NCI-H1105 treated with DMSO at 0.1 percent for 48 hours (cell line): ENCODE measurements around the gene DEDD.

Source experiments
- DNase-seq: peaks from one replicate; lab custom pipeline; 2025; lab: John Stamatoyannopoulos, UW

DEDD gene, protein sequence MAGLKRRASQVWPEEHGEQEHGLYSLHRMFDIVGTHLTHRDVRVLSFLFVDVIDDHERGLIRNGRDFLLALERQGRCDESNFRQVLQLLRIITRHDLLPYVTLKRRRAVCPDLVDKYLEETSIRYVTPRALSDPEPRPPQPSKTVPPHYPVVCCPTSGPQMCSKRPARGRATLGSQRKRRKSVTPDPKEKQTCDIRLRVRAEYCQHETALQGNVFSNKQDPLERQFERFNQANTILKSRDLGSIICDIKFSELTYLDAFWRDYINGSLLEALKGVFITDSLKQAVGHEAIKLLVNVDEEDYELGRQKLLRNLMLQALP

DNA sequence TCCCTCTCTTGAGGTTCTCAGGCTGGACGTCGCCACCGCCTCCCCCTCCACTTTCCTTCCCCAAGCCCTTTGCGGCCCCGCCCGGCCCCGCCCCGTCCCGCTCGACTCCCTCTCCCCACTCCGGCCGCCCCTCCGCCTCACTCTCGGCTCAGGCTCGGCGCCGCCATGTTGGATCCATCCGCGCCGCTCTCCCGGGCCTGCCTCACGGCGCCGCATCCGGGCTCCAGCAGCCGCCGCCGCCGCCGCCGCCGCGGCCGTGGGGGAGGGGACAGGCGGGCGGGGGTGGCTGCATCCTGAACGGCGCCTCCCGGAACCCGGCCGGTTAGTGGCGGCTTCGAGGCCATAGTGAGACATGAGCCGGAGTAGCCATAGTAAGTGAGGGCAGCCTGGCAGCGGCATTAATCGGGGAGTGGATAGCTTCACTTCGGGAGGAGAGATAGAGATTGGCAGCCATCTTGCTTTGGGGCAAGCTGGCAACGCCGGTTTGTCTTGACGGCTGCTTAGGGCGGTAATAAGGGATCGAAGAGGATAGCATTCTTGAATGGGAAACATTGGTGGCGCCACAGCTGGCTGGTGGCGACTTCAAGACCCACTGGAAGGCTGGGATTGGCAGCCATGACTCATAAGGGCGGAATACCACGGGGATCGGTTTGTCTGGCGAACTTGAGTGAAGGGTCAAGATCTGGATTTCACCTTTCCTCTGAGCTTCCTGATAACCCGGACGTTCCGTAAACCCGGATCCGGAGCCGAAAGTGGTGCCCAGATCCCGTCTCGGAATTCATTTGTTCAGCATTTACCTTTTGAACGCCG lies at the start of gene DEDD:
TSS of gene DEDD (minus strand) at position 258 of the 810 bp plus-strand sequence. CDS start 8,205 bp downstream, outside the sequence.
- peak; percentile 99 for DNase-seq

DNA sequence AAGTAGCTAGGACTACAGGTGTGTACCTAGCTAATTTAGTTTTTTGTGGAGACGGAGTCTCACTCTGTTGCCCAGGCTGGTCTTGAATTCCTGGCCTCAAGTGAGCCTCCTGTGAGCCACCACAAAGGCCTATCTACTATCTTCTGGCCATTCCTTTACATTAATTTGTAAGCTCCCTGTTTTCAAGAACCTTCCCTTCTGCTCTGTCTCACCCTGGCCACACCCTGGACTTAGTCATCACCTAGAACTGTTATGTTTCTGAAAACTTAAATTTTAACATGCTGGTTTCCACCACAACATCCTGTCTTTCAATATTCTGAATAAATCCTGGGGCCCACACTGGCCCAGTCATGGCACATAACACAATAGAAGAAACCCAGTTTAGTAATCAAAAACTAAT lies 49.7 kb upstream of the DEDD start:
- no peak for DNase-seq

DNA sequence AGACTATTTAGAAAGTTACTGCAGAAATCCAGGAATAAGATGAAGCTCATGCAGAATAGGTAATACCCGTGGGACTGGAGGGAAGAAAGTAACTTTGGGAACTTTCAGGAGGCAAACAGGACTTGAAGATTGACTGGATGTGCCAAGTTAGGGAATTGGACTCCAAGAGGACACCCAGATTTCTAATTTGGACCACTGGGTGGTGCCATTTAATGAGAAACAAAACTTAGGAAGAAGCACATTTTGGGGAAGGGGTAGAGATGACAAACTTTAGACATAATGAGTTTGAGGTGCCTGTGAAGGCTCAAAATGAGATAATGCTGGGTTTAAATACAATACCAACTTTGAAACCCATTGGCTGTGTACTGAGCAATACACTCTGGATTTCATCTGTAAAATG lies 48.2 kb upstream of the DEDD start:
- peak; percentile 2 for DNase-seq

DNA sequence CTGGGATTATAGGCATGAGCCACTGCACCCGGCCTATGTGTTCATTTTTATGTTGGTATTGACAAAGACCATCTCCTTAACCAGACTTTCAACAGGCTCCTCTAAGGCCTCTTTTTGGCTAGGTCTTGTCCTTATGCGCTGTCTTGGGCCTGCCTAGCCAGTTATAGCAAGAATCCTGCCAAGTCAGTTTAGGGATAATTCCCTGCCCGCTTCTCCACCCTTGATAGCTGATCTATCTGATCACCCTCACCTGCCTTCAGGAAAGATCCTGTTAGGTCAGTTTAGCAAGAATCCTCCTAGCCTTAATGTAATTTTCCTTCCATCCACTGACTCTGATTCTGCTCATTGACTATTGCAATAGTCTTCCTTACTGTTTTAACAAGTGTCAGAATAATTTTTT lies 47.2 kb upstream of the DEDD start:
- DNase-seq = no peak

DNA sequence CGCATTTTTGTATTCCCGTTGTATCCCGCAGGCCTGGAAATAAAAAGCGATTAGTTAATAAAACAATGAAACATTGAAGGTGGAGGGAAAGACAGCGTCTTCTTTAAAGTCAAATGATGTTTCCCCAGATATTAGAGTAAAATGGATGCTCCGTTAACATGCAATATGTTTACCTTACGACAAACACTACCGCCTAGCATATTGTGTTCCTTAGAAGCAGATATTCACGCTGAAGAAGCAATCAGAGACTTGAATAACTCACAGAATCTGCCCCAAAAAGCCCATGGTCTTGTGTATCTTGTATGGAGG lies 45.4 kb upstream of the DEDD start:
- no peak for DNase-seq

DNA sequence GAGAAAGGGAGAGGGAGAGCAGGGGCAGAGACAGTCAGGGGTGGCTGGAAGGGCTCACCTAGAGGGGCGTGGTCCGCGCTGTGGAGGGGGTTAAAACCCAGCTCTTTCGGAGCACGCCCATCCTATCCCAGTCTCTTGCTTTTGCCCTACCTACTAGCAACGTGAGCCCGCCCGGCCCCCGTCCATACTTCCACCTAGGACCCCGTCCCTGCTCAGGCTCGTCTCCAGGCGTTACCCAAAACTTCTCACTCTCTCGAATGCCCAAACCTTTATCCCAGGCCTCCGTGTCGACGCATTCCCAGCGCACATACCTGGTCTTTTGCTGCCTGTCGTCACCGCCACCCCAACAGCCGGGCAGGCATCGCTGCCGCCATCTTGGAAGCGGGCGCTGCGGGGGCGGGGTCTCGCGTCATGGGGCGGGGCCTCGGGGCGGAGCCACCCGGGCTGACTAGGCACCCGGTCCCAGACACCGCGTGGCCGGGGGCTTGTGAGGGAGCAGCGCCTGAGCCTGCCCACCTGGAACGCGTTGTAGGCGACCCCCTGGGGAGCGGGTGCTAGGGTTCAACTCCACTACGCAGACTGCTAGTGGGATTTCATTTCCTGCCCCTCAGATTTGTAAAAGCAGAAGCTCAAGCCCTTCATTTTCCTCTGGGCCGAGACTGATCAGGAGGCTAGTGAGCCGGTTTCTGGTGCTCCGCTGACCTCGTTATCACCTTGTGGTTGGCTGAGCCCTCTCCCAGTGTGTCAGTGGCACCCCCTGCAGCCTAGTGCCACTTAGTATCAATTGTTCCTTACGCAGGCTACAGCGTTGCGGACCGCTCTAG lies 44.9 kb upstream of the DEDD start, which contains the start of gene B4GALT3:
TSS of gene B4GALT3 (minus strand) at position 396 of the 824 bp plus-strand sequence. CDS start 1,447 bp downstream, outside the sequence.
- peak; percentile 81 for DNase-seq

DNA sequence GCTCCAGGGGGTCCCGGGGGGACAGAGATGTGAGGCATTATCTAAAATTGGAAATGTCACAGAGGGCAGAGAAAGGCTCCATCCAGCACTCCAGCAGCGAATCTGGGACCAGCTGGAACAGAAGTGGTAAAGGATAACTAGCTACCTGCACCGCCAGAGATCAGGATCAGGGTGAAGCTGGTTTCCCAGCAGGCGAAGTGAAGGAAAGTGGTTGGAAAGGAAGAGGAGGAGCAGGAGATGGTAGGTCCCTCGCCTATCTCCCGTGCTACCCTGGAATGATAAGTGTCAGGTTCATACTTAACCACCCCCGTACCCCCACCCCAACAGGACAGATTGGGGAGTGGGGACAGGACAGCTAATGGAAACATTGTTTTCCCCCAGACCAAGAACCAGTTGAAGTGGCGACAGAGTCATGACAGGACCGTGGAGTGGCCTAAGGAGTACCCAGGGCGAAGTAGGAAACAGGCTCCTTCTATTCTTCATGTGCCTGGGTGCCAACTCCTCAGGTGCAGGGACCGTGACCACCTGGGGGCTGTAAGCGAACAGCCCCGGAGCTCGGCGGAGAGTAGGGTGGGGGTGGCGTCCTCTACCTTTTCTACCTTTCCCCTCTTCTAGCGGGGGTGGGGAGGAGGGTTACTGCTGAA lies 44.1 kb upstream of the DEDD start:
- DNase-seq = peak; percentile 30

DNA sequence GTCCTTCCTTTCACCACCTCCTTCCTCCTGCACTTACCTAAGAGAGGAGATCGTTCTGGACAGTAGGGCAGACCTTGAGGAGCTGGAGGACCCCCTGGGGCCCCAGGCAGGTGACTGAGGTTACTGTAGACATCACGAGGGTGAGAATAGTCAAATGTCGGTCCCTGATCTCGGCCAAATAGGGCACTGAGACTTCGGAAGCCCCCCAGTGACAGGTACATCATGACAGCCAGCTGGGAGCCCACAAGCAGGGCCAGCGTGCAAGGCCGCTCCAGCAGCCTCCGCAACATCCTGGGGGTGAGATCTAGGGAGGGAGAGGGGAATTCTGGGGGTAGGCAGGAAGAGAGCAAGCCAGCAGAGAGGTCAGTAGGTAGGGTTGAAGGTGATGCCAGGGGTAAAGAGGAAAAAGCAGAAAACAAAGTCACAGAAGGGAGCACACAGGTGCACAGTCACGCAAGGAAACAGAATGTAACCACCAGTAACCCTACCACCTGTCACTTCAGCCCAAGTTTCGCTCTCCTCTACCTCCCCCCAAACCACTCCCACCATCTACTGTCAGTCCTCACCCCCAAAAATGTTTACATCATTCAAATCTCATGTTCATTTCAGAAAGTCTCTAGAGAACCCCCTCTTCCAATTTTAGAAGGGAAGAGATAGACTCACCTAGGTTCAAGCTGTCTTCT lies 43.4 kb upstream of the DEDD start:
- no peak for DNase-seq

DNA sequence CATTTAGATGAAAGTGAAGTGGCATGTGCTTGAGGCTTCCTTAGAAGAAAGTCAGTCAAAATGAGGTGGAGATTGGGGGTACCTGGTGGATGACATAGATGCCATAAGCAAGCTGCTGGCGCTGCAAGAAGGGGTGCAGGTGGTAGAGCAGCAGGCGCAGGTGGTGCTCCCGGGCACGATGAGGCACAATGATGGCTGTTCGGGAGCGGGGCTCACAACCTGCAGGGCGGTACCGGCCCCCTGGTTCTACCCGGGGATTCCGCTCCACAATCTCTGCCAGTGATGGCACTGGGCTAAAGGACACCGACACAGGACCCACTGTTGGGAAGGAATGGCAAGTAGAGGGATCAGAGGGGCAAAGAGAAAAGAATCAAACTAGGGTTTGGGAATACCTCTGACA lies 42.4 kb upstream of the DEDD start:
- DNase-seq = no peak

DNA sequence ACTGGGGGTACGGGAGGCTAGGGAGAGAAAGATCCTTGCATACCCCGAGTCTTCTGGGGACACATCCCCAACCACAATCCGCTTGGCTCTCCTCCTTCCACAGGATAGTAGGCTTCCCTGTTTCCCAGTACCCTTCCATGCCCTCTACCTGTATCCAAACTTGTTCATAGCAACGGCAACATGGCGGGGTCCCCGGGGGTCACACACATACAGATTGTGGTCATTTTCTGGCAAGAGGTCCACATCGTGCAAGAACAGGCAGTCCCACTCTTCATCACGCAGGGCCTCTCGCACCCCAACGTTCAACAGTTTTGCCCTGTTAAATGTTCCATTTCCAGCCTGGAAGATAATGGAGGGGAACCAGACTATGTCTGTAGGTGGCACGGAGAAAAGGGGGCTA lies 41.2 kb upstream of the DEDD start:
- no peak for DNase-seq

DNA sequence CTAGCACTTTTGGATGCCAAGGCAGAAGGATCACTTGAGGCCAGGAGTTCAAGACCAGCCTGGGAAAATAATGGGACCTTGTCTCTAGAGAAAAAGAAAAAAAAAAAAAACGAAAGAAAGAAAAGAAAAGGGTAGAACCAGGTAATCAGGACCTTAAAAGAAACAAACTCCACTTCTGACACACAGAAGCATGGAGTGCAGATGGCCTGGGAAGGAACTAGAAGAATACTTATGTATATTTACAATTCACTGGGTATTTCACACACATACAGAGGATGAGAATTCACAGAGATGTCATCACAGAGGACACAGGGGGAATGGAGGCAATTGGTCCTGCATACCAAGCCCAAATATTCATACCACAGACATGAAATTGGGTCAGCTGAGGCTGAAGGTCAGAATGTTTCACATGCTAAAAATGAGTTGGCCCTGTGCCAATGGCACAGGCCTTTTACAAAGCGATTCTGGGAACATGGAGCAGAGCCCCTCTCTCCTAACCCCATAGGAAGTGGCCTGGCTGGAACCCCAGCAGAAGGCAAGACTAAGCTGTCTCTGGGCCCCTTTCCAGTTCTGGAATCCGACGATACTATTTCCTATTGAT lies 40.4 kb upstream of the DEDD start:
- no peak for DNase-seq

DNA sequence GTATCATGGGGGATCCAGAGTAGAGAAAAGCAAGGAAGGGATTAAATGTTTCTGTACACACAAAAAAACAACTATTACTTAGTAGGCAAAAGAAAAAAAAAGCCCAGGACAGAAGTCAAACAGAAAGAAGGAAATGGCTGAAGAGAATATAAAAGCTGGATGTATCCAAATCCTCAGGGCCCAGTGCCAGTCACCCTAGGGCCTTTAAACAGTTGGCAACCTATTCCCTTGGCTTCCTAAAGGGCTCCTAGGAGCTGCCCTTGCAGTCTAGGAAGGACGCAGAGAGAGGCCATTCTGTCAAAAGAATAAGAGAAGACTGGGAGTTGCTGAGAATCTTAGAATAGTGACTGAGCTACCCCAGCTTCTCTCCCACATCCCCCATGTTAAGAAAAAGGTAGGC lies 39.9 kb upstream of the DEDD start:
- no peak for DNase-seq

DNA sequence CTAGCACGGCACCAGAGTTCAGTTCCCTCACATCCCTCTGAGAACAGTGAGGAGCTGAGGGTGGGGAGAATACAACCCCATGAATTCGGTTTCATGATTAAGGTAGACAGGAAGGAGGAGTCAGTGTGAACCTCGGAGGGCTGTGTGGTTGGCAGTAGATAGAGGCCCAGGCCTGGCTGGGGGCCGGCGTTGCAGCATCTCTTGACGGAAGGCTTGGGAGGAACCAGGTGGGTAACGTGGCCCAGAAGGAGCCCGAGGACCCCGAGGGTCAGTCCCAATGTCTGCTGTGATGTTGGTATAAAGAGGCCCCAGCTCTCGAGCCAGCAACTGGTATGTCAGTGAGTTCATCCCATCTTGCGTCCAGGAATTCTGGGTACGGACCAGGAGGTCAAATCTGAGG lies 39.2 kb upstream of the DEDD start:
- DNase-seq = no peak

DNA sequence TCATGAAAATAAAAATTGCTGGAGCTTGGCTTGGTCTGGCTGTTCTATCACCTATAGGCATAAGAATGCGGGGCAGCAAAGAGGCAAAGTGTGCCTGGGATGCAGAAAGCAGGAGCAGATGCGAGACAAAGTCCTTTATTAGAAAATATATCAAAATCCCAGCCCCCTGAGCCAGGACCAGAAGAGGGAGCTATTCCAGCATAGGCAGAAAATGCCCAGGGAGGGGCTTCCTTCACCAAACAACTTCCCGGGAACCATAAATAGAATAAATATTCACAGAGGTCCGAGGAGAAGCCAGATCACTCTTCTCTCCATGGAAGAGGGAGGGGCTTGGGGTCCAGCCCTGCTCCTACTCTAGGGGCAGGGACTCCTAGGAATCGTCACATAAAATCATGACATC lies 38.7 kb upstream of the DEDD start:
- DNase-seq = no peak

DNA sequence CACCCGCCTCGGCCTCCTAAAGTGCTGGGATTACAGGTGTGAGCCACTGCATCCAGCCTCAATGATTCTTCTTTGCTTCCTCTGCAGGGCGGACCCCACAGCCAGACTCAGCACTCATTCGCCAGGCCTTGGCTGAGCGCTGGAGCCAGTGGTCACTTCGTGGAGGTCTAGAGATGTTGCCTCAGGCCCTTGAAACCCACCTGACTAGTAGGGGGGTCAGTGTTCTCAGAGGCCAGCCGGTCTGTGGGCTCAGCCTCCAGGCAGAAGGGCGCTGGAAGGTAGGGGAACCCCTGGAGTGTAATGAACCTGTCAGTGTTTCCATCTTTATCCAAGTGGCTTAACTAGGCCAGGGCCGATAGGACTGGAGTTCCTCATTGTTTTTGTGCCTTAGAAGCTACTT lies 36.4 kb upstream of the DEDD start:
- DNase-seq = no peak

DNA sequence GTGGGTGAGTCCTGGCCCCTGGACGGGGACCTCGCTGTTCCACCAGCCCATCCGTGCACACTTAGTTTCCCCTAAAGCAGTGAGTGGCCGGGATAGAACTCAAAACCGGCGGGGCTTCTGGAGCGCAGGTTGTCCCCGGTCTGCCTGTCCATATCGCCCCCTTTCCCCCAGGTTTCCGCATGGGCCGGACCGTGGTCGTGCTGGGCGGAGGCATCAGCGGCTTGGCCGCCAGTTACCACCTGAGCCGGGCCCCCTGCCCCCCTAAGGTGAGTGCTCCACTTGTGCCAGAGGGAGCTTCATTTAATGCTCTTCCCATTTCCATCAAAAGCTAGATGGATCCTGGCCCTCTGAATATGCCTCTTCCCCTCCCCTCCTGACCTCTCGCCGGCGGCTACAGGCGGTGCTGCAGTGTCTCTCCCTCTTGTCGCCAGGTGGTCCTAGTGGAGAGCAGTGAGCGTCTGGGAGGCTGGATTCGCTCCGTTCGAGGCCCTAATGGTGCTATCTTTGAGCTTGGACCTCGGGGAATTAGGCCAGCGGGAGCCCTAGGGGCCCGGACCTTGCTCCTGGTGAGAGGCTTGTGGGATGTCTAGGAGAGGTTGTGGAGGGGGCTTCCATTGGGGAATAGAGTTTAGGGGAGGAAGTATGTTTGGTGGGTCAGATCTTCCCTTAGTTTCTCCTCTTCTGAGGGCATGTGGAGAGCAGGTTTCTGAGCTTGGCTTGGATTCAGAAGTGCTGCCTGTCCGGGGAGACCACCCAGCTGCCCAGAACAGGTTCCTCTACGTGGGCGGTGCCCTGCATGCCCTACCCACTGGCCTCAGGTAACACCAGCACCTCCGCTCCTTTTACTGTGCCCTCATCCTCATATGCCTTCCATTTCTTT lies 34.4 kb upstream of the DEDD start:
- peak; percentile 33 for DNase-seq

DNA sequence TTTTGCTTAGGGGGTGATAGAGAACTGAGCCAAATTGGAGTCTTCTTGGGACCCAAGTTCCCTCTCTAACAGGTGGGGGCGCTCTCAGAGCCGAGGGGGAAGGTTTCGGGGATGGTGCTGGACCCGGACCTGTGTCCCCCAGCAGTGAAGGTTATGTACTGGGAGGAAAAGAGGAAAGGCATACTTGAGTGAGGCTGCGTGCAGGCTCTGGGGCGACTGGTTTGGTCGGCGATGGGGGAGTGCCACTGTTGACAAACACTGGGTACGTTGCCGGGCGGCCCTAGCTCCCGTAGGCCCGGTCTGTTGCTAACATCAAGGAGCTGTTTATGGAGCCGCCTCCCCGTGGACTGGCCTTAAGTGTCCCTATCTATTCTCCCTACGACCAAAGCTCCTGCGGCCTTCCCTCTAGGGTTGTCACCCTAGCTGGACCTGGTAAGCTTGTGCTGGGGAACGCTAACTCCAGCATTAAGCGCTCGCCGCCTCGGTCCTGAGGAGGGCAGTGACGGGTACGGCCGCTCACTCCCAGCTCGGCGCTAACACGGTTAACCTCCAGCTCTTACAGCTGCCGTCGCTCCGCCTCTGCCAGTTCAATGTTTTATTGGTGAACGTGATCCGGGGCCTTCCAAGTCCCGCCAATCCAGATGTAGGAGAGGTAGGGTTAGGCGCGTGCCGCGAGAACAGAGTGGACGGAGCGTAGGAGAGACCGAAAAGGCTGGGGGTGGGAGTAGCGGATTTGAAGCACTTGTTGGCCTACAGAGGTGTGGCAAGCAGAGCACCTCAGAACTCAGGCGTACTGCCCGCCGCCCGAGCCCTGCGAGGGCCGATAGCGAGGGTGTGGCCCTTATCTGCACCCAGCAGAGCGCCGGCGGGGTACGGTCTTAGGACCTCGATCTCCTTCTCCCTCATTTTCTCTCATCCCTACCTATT lies 33.5 kb upstream of the DEDD start, which contains the start of gene PPOX:
TSS of gene PPOX (plus strand) at position 685 of the 927 bp plus-strand sequence. CDS start 422 bp downstream, outside the sequence.
- DNase-seq = peak; percentile 99

DNA sequence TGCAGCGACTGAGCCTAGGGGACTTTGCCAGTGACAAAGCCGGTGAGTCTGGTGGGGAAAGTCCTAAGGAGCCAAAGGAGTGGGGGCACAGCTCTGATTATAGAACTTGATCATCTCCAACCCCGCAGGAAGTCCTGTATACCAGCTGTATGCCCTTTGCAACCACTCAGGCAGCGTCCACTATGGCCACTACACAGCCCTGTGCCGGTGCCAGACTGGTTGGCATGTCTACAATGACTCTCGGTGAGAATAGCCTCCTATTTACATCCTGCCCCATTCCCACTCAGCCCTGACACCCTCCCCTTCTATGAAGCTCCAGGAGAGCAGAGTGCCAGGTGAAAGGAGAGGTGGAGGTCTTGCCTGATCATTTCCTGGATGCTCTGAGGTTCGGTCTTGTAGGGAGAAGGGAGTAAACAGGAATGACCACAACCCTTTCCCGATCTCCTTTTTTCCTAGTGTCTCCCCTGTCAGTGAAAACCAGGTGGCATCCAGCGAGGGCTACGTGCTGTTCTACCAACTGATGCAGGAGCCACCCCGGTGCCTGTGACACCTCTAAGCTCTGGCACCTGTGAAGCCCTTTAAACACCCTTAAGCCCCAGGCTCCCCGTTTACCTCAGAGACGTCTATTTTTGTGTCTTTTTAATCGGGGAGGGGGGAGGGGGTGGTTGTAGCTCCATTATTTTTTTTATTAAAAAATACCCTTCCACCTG lies 32.6 kb upstream of the DEDD start:
- no peak for DNase-seq
